ENCODE results near the gene BAZ1A. TPM values are rescaled to one million over a fixed set of nuclear protein-coding genes. Genes with fewer than 3 reads are reported as not detected.
"Not testable (repeated sequence)": the region's sequence is repeated elsewhere in the genome, so short reads cannot be mapped to it uniquely, and the experiment has no call there.

BAZ1A gene
- polyA plus RNA-seq, 3 donors = 5.9 to 27.2 (median 24.3) TPM

DNA sequence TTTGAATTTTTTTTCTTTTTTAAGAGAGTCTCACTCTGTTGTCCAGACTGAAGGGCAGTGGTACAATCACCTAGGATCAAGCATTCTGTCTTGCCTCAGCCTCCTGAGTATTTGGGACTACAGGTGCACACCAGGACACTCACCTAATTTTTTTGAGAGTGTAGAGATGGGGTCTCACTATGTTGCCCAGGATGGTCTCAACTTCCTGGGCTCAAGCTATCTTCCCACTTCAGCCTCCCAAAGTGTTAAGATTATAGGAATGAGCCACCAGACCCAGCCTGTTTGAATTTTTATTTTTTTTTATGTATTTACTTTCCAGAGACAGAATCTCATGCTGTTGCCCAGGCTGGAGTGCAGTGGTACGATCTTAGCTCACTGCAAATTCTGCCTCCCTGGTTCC lies 11.3 kb downstream of the BAZ1A start:
- no peak overlapping the region for H3K27ac ChIP-seq (ENCODE audit: low read depth, low read length)
- WGBS, 3 donors = 89 to 96% (median 89%) methylated on average over 1 of the region's 1 CpG

DNA sequence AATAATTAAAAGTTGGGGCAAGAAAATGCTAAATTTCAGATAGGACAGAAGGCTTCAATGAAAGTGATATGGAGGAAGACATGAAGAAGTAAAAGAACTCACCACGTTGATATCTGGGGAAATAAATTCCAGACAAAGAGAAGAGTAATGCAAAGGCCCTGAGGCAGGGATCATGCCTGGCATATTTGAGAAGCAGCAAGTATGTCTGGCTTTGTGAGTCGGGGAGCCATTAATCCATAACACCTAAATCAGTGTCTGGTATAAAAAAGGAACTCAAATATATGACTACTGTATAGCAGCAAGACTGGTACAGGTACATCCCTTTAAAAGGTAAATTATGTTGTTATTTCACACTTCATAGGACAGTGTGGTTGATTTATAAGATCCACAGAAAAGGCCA lies 16.4 kb downstream of the BAZ1A start:
- no peak overlapping the region for H3K27ac ChIP-seq (ENCODE audit: low read depth, low read length)
- WGBS, 3 donors = 95 to 97% (median 95%) methylated on average over 2 of the region's 2 CpGs

- 82 to 90% (median 84%) methylated on average over 7 of the region's 7 CpGs for WGBS, 3 donors
- H3K27ac ChIP-seq (ENCODE audit: low read depth, low read length) = no peak overlapping the region
These were observed 17.3 kb downstream of the BAZ1A start for GRCh38 chr14:34857689-34858449.

DNA sequence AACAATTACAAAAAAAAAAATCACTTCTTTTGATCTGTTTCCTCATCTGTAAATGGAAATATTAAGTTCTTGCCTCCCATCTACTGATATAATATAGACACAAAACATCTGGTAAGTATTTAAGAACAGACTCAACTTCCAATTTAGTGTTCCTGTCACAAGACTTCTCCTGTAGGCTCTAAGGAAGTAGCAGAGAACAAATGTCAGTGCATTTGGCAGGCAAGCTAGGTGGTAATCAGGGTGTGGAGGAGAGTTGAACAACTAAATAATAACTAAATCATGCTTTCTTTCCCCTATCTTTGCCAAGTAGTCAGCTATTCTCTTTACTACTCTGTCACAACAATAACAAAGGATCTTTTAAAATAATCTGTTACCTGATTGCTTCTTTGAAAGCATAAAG lies 22.1 kb downstream of the BAZ1A start:
- H3K27ac ChIP-seq (ENCODE audit: low read depth, low read length) = no peak overlapping the region

- WGBS, 3 donors = 70 to 79% (median 71%) methylated on average over 2 of the region's 2 CpGs
- no peak overlapping the region for H3K27ac ChIP-seq (ENCODE audit: low read depth, low read length)
These were observed 23.8 kb downstream of the BAZ1A start for GRCh38 chr14:34851395-34851794.

GRCh38 chr14:34845869-34846268 lies 29.3 kb downstream of the BAZ1A start:
- H3K27ac ChIP-seq (ENCODE audit: low read depth, low read length) = no peak overlapping the region
- 89 to 94% (median 94%) methylated on average over 1 of the region's 1 CpG for WGBS, 3 donors

DNA sequence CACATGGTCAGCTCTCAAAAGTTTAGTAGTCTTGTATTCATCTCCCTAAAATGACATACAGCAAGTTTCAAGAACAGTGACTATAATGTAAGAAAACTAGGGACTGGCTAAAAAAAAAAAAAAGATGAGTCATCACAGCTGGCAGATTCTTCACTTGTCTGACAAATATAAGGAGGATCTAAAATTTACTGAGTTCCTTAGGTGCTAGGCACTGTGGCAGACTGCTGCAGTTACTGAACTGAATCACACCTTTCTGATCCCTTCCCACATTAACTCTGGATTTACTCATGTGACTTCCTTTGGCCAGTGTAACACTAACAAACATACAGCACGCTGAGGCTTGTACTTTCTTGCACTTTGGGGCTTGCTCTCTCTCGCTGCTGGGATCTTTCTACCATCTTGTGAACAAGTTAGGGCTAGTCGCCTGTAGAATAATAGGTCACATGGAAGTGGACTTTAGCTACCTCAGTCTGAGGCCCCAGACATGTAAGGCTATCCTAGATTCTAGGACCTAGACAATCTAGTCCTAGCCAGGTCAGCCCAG lies 32.1 kb downstream of the BAZ1A start:
- 52 to 80% (median 67%) methylated on average over 3 of the region's 3 CpGs for WGBS, 3 donors
- H3K27ac ChIP-seq (ENCODE audit: low read depth, low read length) = no peak overlapping the region

DNA sequence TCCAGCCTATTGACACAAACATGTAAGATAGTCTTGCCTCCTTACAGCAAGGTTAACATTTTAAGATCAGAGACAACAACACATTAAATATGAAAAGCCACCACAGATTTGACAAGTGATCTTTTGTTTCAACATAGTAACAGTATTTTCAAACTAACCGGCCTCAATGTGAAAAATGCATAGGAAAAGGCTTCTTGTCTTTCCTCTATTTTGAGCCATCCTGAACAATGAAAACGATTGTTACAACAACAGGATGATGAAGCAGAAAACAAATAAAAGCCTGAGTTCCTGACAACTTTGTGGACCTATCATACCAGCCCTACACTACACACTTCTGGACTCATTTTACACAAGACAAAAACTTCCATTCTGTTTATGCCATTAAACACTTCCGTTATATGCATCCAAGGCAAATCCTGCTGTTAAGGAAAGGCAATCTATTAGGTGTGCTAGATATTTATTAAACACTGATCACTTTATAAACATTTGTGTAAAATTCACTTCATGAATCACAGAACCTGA lies 37.3 kb downstream of the BAZ1A start:
- WGBS, 3 donors = 42 to 65% (median 54%) methylated on average over 3 of the region's 3 CpGs
- H3K27ac ChIP-seq (ENCODE audit: low read depth, low read length) = no peak overlapping the region

DNA sequence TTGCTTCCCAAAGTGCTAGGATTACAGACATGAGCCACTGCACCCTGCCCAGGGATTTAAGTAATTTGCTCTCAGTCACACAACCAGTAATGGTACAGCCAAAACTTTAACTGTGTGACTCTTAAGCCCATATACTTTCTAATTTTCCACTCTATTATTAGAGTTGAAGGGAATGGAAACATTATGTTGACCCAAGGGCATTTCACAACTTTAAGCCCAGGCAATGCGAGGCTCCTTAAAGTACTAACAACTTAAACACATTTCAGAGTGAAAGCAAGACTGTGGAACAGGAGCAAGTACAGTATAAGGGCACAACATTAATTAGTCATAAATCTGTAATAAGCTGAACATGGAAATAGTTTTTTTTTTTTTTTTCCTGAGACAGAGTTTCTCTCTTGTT lies 39.8 kb downstream of the BAZ1A start:
- no peak overlapping the region for H3K27ac ChIP-seq (ENCODE audit: low read depth, low read length)
- 59 to 90% (median 69%) methylated on average over 1 of the region's 1 CpG for WGBS, 3 donors

DNA sequence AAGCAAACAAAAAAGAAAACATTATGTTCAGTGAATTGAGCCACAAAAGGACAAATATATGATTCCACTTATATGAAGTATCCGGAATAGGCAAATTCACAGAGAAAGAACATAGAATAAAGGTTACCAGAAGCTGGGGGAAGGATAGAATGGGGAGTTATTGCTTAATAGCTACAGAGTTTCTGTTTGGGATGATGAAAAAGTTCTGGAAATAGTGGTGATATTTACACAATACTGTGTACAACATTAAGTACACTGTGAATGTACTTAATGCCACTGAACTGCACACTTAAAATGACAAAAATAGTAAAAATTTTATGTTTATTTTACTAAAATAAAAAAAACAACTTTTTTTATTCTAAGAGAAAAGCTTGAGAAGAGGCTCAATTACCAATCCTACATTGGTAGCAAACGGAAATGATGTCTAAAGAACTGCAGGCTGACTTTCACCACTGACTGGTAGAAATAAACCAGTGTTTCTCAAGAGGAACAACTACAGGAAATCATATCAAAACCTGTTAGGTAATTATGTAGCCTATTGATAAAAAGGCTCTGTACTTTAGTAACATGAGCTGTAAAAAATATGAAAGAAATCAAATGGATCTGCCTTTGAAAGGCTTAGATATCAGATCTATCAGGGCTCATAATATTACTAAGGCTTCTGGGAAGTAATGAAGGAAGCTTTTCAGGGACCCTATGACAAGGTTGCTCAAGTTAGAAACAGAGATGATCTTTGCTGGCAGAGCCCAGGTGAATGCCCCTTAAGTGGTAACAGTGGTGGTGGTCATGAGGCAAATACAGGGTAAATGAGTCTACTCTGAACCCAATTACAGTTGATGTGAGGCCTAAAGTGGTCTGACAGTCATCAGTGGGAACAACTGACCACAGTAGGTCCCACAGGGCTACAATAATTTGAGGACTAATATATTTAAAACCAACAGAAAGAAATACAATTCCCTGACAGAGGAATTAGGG lies 41.3 kb downstream of the BAZ1A start:
- WGBS, 3 donors = 54 to 92% (median 61%) methylated on average over 2 of the region's 2 CpGs
- no peak overlapping the region for H3K27ac ChIP-seq (ENCODE audit: low read depth, low read length)

GRCh38 chr14:34826661-34827060 lies 48.5 kb downstream of the BAZ1A start:
- H3K27ac ChIP-seq (ENCODE audit: low read depth, low read length) = no peak overlapping the region
- WGBS, 3 donors = 85 to 95% (median 91%) methylated on average over 2 of the region's 2 CpGs

DNA sequence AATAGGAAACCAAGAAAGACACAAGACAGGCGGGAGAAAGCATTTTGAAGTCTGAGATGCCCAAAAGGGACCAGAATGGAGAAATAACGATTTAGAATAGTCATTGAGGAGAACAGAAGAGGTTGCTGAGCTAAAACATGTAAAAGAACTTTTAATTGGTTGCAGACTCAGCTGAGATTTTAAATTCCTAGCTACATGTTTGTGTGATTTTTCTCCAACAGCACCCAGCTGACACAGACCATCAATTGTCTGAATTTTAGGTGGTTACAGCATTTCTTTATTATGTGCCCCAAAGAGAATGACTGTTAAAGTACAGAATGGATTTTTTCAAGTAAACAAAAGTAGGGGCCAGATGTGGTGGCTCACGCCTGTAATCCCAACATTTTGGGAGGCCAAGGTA lies 50.3 kb downstream of the BAZ1A start:
- no peak overlapping the region for H3K27ac ChIP-seq (ENCODE audit: low read depth, low read length)
- WGBS, 3 donors = 89 to 97% (median 96%) methylated on average over 3 of the region's 3 CpGs

DNA sequence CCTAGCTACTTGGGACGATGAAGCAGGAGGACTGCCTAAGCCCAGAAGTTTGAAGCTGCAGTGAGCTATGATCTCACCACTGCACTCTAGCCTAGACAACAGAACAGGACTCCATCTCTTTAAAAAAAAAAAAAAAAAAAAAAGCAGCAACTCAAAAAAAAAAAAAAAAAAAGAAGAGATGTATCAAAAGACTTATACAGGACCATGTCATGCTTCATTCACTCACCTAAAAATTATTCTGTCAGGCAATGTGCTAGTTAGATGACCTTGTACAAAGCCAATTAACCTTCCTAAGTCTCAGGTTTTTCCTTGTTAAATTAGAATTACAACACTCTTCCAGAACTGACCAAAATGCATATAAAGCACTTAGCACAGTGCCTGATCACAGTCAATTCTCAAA lies 50.9 kb downstream of the BAZ1A start:
- no peak overlapping the region for H3K27ac ChIP-seq (ENCODE audit: low read depth, low read length)
- WGBS, 3 donors = 79 to 100% (median 95%) methylated on average over 1 of the region's 1 CpG

GRCh38 chr14:34817768-34818167 lies 57.4 kb downstream of the BAZ1A start:
- H3K27ac ChIP-seq (ENCODE audit: low read depth, low read length) = no peak overlapping the region

GRCh38 chr14:34810028-34810427 lies 65.1 kb downstream of the BAZ1A start:
- WGBS, 3 donors = 43 to 64% (median 58%) methylated on average over 2 of the region's 2 CpGs

More at GRCh38 chr14:34817768-34818167, 57.4 kb downstream of the BAZ1A start:
- 89 to 93% (median 91%) methylated on average over 2 of the region's 2 CpGs for WGBS, 3 donors

DNA sequence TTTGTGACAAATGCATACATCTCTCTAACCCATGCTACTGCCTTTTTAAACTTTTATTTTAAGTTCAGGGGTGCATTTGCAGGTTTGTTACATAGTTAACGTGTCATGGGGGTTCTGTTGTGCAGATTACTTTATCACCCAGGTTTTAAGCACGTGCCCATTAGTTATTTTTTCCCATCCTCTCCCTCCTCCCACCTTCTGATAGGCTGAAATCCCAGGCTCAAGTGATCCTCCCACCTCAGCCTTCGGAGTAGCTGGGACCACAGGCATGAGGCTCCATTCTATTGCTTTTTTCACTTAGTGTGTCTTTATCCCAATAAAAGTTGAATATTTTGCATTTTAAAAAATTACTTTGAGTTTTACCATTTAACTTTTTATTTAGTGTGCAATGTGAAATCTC lies 68.9 kb downstream of the BAZ1A start:
- no peak overlapping the region for H3K27ac ChIP-seq (ENCODE audit: low read depth, low read length)
- WGBS, 3 donors = 50 to 97% (median 82%) methylated on average over 3 of the region's 3 CpGs

More at GRCh38 chr14:34810028-34810427, 65.1 kb downstream of the BAZ1A start:
- H3K27ac ChIP-seq (ENCODE audit: low read depth, low read length) = no peak overlapping the region

DNA sequence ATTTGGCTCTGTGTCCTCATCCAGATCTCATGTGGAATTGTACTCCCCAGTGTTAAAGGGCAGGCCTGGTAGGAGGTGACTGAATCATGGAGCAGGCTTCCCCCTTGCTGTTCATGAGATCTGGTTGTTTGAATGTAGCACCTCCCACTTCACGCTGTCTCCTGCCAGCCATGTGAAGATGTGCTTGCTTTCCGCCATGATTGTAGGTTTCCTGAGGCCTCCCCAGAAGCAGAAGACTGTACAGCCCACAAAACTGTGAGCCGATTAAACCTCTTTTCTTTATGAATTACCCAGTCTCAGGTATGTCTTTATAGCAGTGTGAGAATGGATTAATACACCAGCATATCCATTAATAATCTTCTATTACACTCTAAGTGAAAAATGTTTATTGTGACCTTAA lies 70.2 kb downstream of the BAZ1A start:
- 97 to 100% (median 97%) methylated on average over 3 of the region's 3 CpGs for WGBS, 3 donors
- no peak overlapping the region for H3K27ac ChIP-seq (ENCODE audit: low read depth, low read length)

GRCh38 chr14:34798861-34799260 lies 76.3 kb downstream of the BAZ1A start:
- 93 to 97% (median 94%) methylated on average over 2 of the region's 2 CpGs for WGBS, 3 donors
- not testable (repeated sequence) for H3K27ac ChIP-seq (ENCODE audit: low read depth, low read length)
